ENCODE measurements around the gene RNF222. TPM values are rescaled to one million over a fixed set of nuclear protein-coding genes. Genes with fewer than 3 reads are reported as not detected.

The RNF222 gene
- polyA plus RNA-seq, 1 donor from 2014 or later: not detected

GRCh38 chr17:8421571-8421970, 23.9 kb upstream of the RNF222 start:
- H3K27me3 ChIP-seq (ENCODE audit: insufficient read depth, low read depth, low read length): no peaks in the 10 kb centered on the region
- TF ChIP-seq POLR2AphosphoS5 (IDR thresholded peaks at IDR 0.05): no peak
- TF ChIP-seq RAD21 (conservative IDR thresholded peaks at IDR 0.05): no peak
- TF ChIP-seq EZH2 (IDR thresholded peaks at IDR 0.05; ENCODE audit: borderline replicate concordance, insufficient read depth, low read length, poor library complexity, severe bottlenecking): no peak
- no peak for TF ChIP-seq REST (IDR thresholded peaks at IDR 0.05; ENCODE audit: borderline replicate concordance)
- no peak for TF ChIP-seq CTCF (IDR thresholded peaks at IDR 0.05; ENCODE audit: poor library complexity, severe bottlenecking)
- no peak for TF ChIP-seq SMC3 (conservative IDR thresholded peaks at IDR 0.05; ENCODE audit: poor library complexity)
- TF ChIP-seq EP300 (conservative IDR thresholded peaks at IDR 0.05; ENCODE audit: poor library complexity, severe bottlenecking): no peak
- TF ChIP-seq MXI1 (conservative IDR thresholded peaks at IDR 0.05; ENCODE audit: poor library complexity, severe bottlenecking): no peak
- no peak for TF ChIP-seq TAF1 (IDR thresholded peaks at IDR 0.05; ENCODE audit: low read depth)

GRCh38 chr17:8420041-8420934, 22.7 kb upstream of the RNF222 start:
- no peak overlapping the region for H3K27ac ChIP-seq (ENCODE audit: low read length)
- no peaks in the 10 kb centered on the region for H3K79me2 ChIP-seq (replicated peaks; ENCODE audit: insufficient read depth, low read length)
- no peak for TF ChIP-seq MXI1 (conservative IDR thresholded peaks at IDR 0.05; ENCODE audit: poor library complexity, severe bottlenecking)
- no peak for TF ChIP-seq EZH2 (IDR thresholded peaks at IDR 0.05; ENCODE audit: borderline replicate concordance, insufficient read depth, low read length, poor library complexity, severe bottlenecking)
- no peak for TF ChIP-seq SMC3 (conservative IDR thresholded peaks at IDR 0.05; ENCODE audit: poor library complexity)
- no peak for TF ChIP-seq POLR2AphosphoS5 (IDR thresholded peaks at IDR 0.05)
- no peaks in the 10 kb centered on the region for H3K9me2 ChIP-seq (ENCODE audit: insufficient read depth, low read length)
- no peak overlapping the region for H3K9ac ChIP-seq (ENCODE audit: low read length)
- H4K20me1 ChIP-seq (ENCODE audit: insufficient read depth): no peaks in the 10 kb centered on the region
- H2AFZ ChIP-seq (ENCODE audit: low read depth, low read length): no peak overlapping the region
- H3K4me2 ChIP-seq (ENCODE audit: low read length): no peak overlapping the region
- no peak overlapping the region for H3K4me3 ChIP-seq (ENCODE audit: low read length)
- no peaks in the 10 kb centered on the region for H3F3A ChIP-seq (ENCODE audit: insufficient read depth, low read length, poor library complexity, severe bottlenecking)
- H3K27me3 ChIP-seq (ENCODE audit: insufficient read depth, low read depth, low read length): no peaks in the 10 kb centered on the region
- H3K9me3 ChIP-seq (ENCODE audit: low read length): no peaks in the 10 kb centered on the region
- no peaks in the 10 kb centered on the region for H3K36me3 ChIP-seq (ENCODE audit: insufficient read depth, low read length)

More at GRCh38 chr17:8421571-8421970, 23.9 kb upstream of the RNF222 start:
- no peaks in the 10 kb centered on the region for H4K20me1 ChIP-seq (ENCODE audit: insufficient read depth)
- no peaks in the 10 kb centered on the region for H3K9me3 ChIP-seq (ENCODE audit: low read length)
- H3K27ac ChIP-seq (ENCODE audit: low read length): no peak overlapping the region
- H3K9me2 ChIP-seq (ENCODE audit: insufficient read depth, low read length): no peaks in the 10 kb centered on the region
- H2AFZ ChIP-seq (ENCODE audit: low read depth, low read length): no peak overlapping the region
- H3K4me2 ChIP-seq (ENCODE audit: low read length): no peak overlapping the region
- no peaks in the 10 kb centered on the region for H3F3A ChIP-seq (ENCODE audit: insufficient read depth, low read length, poor library complexity, severe bottlenecking)
- H3K9ac ChIP-seq (ENCODE audit: low read length): no peak overlapping the region
- no peaks in the 10 kb centered on the region for H3K36me3 ChIP-seq (ENCODE audit: insufficient read depth, low read length)
- H3K4me3 ChIP-seq (ENCODE audit: low read length): no peak overlapping the region
- no peaks in the 10 kb centered on the region for H3K79me2 ChIP-seq (replicated peaks; ENCODE audit: insufficient read depth, low read length)

Measured in neural cell (in vitro differentiated cells).